ENCODE measurements around the gene R3HDM4. TPM values are rescaled to one million over a fixed set of nuclear protein-coding genes. Genes with fewer than 3 reads are reported as not detected.

R3HDM4 gene
- total RNA-seq, 1 experiment from 2014 or later = 55.8 TPM

DNA sequence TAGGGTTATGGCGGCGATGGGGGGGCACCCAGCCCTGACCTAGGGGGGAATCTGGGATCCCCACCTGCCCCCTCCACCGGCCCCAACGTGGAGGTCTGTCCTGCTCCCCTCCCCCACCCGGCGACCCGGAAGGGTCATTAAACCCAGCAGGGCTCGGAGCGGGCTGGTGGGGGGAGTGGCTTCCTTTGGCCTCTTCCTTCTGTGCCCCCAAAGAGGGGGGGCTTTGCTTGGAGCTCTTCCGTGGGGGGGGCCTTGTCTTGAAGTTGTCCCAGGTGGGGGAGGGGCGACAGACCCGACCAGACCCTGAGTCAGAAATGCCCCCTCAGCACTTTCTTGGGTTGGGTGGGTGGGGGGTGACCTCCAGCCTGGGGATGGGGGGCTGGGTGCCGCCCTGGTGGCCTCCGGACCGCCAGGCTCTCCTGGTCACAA is 14.3 kb upstream of the R3HDM4 start:
- H3K27me3 ChIP-seq (ENCODE audit: insufficient read depth, low read depth) = no peaks in the 10 kb centered on the region
- no peak for TF ChIP-seq EZH2 (IDR thresholded peaks at IDR 0.05; ENCODE audit: low read depth)
- TF ChIP-seq, protein P1, sequence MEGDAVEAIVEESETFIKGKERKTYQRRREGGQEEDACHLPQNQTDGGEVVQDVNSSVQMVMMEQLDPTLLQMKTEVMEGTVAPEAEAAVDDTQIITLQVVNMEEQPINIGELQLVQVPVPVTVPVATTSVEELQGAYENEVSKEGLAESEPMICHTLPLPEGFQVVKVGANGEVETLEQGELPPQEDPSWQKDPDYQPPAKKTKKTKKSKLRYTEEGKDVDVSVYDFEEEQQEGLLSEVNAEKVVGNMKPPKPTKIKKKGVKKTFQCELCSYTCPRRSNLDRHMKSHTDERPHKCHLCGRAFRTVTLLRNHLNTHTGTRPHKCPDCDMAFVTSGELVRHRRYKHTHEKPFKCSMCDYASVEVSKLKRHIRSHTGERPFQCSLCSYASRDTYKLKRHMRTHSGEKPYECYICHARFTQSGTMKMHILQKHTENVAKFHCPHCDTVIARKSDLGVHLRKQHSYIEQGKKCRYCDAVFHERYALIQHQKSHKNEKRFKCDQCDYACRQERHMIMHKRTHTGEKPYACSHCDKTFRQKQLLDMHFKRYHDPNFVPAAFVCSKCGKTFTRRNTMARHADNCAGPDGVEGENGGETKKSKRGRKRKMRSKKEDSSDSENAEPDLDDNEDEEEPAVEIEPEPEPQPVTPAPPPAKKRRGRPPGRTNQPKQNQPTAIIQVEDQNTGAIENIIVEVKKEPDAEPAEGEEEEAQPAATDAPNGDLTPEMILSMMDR (conservative IDR thresholded peaks at IDR 0.05) = no peak
- H3K27ac ChIP-seq = no peak overlapping the region
- intact Hi-C loops (cut with micrococcal nuclease; ENCODE audit: unreplicated experiment) = loop anchor here (10.0 kb wide), 2 partner anchors 263 to 353 kb away; partner anchors contain the start of genes BSG and RNF126
- H3K36me3 ChIP-seq (ENCODE audit: low read depth) = no peaks in the 10 kb centered on the region
- H3K4me1 ChIP-seq (replicated peaks; ENCODE audit: insufficient read depth) = no peaks in the 10 kb centered on the region; the same call in 1 of the 2 replicates
- H4K20me1 ChIP-seq (ENCODE audit: insufficient read depth) = no peaks in the 10 kb centered on the region; the same call in 1 of the 2 replicates
- H3K9me3 ChIP-seq (ENCODE audit: insufficient read depth, low read depth) = no peaks in the 10 kb centered on the region
- H3K4me2 ChIP-seq = peak overlapping the region; percentile 89
- H3K9me2 ChIP-seq (ENCODE audit: insufficient read depth) = no peaks in the 10 kb centered on the region
- no peak for DNase-seq
- CTCF ChIA-PET = no interaction called here
- H3K4me3 ChIP-seq = no peak overlapping the region
- POLR2A ChIA-PET (ENCODE audit: unreplicated experiment) = no interaction called here
- no peak overlapping the region for H2AFZ ChIP-seq
- no peaks in the 10 kb centered on the region for H3K79me2 ChIP-seq (ENCODE audit: low read depth)
- BruUV-seq (replicated peaks) = no TSS peak
- peaks cover 7% of the 10 kb centered on the region; the same call in 1 of the 2 replicates for H3F3A ChIP-seq (ENCODE audit: insufficient read depth, low read depth)

DNA sequence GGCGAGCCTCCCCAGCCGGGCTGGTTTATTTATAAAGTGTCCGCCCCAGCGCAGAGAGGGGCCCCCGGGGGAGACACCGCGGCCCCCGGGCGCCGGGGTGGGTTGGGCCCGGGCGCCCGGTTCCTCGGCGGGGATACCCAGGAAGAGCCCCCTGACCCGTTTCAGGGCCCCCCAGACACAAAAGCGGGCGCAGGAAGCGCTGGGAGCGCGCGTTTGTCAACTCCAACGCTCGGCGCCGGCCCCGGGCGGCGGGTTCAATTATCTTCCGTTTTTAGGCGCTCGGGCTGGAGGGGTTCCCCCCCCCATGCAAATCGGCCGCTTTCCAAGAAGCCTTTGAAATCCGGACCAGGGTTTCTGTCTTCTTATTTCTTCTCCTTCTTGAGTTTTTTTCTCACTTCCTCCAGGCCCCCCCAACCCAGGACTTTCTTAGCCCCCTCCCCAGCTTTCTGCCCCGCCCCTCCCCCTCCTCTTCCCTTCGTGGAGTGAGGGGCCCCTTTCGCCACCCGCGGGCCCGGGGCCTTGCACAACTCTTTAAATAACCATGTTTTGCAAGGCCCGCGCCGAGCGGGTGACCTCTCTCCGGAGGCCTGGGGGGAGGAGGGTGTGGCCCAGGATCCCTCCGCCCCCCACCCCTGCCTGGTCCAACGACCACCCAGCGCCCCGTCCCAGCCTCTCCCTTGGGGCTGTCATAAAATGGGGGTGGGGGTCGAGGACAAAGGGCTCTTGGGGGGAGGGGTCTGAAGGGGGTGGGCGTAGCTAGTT is 13.8 kb upstream of the R3HDM4 start:
- H3K4me2 ChIP-seq = peak overlapping the region; percentile 89
- POLR2A ChIA-PET (ENCODE audit: unreplicated experiment) = no interaction called here
- intact Hi-C loops (cut with micrococcal nuclease; ENCODE audit: unreplicated experiment) = loop anchor here (10.0 kb wide), 2 partner anchors 262 to 352 kb away; partner anchors contain the start of genes BSG and RNF126
- no peaks in the 10 kb centered on the region; the same call in 1 of the 2 replicates for H3K4me1 ChIP-seq (replicated peaks; ENCODE audit: insufficient read depth)
- H3F3A ChIP-seq (ENCODE audit: insufficient read depth, low read depth) = peaks cover 7% of the 10 kb centered on the region; the same call in 1 of the 2 replicates
- H3K9me3 ChIP-seq (ENCODE audit: insufficient read depth, low read depth) = no peaks in the 10 kb centered on the region
- H2AFZ ChIP-seq = peak overlapping the region; percentile 73; the same call in 1 of the 2 replicates
- TSS peak; percentile 31 for BruUV-seq (replicated peaks)
- H4K20me1 ChIP-seq (ENCODE audit: insufficient read depth) = no peaks in the 10 kb centered on the region; the same call in 1 of the 2 replicates
- H3K4me3 ChIP-seq = peak overlapping the region; percentile 77
- no peaks in the 10 kb centered on the region for H3K27me3 ChIP-seq (ENCODE audit: insufficient read depth, low read depth)
- CTCF ChIA-PET = no interaction called here
- no peaks in the 10 kb centered on the region for H3K9me2 ChIP-seq (ENCODE audit: insufficient read depth)
- H3K36me3 ChIP-seq (ENCODE audit: low read depth) = no peaks in the 10 kb centered on the region
- no peak overlapping the region for H3K27ac ChIP-seq
- H3K79me2 ChIP-seq (ENCODE audit: low read depth) = no peaks in the 10 kb centered on the region
- DNase-seq = no peak
- TF ChIP-seq, protein P1 (conservative IDR thresholded peaks at IDR 0.05) = no peak
- TF ChIP-seq EZH2 (IDR thresholded peaks at IDR 0.05; ENCODE audit: low read depth) = no peak

DNA sequence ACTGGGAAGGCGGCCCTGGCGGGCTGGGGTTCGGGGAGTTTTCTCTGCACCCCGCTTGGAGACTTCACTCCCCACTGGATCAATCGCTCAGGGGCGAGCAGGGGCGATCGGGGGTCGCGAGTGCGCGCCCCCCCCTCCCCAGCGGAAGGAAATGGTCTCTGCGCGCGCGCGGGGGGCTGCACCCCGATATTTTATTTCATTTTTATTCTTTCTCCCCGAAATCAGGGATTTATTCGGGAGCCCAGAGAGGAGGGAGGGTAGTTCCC is 13.2 kb upstream of the R3HDM4 start:
- Histone ChIP-seq H3F3A (ENCODE audit: insufficient read depth, low read depth) (peaks cover 8% of the 10 kb centered on the region; the same call in 1 of the 2 replicates), H3K27ac (no peak overlapping the region), H3K79me2 (ENCODE audit: low read depth) (no peaks in the 10 kb centered on the region), H3K4me1 (replicated peaks; ENCODE audit: insufficient read depth) (no peaks in the 10 kb centered on the region; the same call in 1 of the 2 replicates), H3K9me3 (ENCODE audit: insufficient read depth, low read depth) (no peaks in the 10 kb centered on the region), H3K4me3 (peak overlapping the region; percentile 77), H3K9me2 (ENCODE audit: insufficient read depth) (no peaks in the 10 kb centered on the region), H3K36me3 (ENCODE audit: low read depth) (no peaks in the 10 kb centered on the region), H2AFZ (peak overlapping the region; percentile 73; the same call in 1 of the 2 replicates), H3K27me3 (ENCODE audit: insufficient read depth, low read depth) (no peaks in the 10 kb centered on the region), H3K4me2 (peak overlapping the region; percentile 89), H4K20me1 (ENCODE audit: insufficient read depth) (no peaks in the 10 kb centered on the region; the same call in 1 of the 2 replicates)
- intact Hi-C loops (cut with micrococcal nuclease; ENCODE audit: unreplicated experiment) = loop anchor here (10.0 kb wide), 2 partner anchors 261 to 351 kb away; partner anchors contain the start of genes BSG and RNF126
- no peak for DNase-seq
- CTCF ChIA-PET = no interaction called here
- no TSS peak for BruUV-seq (replicated peaks)
- no peak for TF ChIP-seq EZH2 (IDR thresholded peaks at IDR 0.05; ENCODE audit: low read depth)
- TF ChIP-seq, protein P1 (conservative IDR thresholded peaks at IDR 0.05) = no peak
- POLR2A ChIA-PET (ENCODE audit: unreplicated experiment) = no interaction called here

Measured in PC-9 (cell line).